Esophagus muscularis mucosa (tissue), 4 donors: ENCODE results near the gene FAT1. TPM values are rescaled to one million over a fixed set of nuclear protein-coding genes. Genes with fewer than 3 reads are reported as not detected.
A peak's percentile ranks its signal among the peaks of the same experiment; 100 is the strongest.

Experiments
- DNase-seq: peaks from one replicate; pipeline ENCODE4 v3.0.0-alpha.2; 2017; ENCODE audit errors: extremely low spot score
- H3K27ac ChIP-seq, 4 donors: fragments of 200-600 bp; sonication (generic); replicated peaks in 1 of 4; 1 replicate in 3 of 4; 2 replicates in 1 of 4; pipeline ENCODE4 v1.5.1; 2016 to 2019; ENCODE audit warnings: mild to moderate bottlenecking in 1 of 4
- H3K27me3 ChIP-seq, 4 donors: fragments of 200-600 bp; sonication (generic); one replicate each; pipeline versions ENCODE4 v1.5.1 to v1.6.0; 2016 to 2019
- H3K36me3 ChIP-seq, 4 donors: fragments of 200-600 bp; sonication (generic); one replicate each; pipeline ENCODE4 v1.5.1; 2016 to 2019
- H3K4me1 ChIP-seq, 4 donors: fragments of 200-600 bp; sonication (generic); one replicate each; pipeline ENCODE4 v1.5.1; 2016 to 2019
- H3K4me3 ChIP-seq, 4 donors: fragments of 200-600 bp; sonication (generic); 1 replicate in 2 of 4; 2 replicates in 2 of 4; pipeline ENCODE4 v1.5.1; 2016 to 2019; ENCODE audit warnings: mild to moderate bottlenecking in 4 of 4, moderate library complexity in 1 of 4
- H3K9me3 ChIP-seq, 4 donors: fragments of 200-600 bp; sonication (generic); 1 replicate in 3 of 4; 2 replicates in 1 of 4; pipeline ENCODE4 v1.5.1; 2016 to 2019
- EP300 ChIP-seq: sonication (generic); formaldehyde crosslinking; IDR thresholded peaks from one replicate; pipeline ENCODE4 v1.6.1; 2017; ENCODE audit warnings: antibody characterized with exemption
- POLR2A ChIP-seq: fragments of 450-650 bp; IDR thresholded peaks from one replicate; pipeline ENCODE4 v1.6.1; 2017; ENCODE audit warnings: antibody characterized with exemption, moderate library complexity, mild to moderate bottlenecking, low read depth
- POLR2AphosphoS5 ChIP-seq, 2 donors: sonication (generic); formaldehyde crosslinking; IDR thresholded peaks; one replicate each; pipeline ENCODE4 v1.6.1; 2017; ENCODE audit warnings: antibody characterized with exemption in 2 of 2
- WGBS: methylation state at CpG from one replicate; pipeline ENCODE4 v1.1.5; 2018; 5-methylcytosine and 5-hydroxymethylcytosine counted together
- intact Hi-C: fragments of 100-400 bp; cut with DNase I; formaldehyde crosslinking; loops from one replicate; pipeline ENCODE4 v1.15.1; 2023
- total RNA-seq, 4 donors: library from RNA; depleted of rRNA; stranded (reverse); fragments of >200 nt; gene quantifications; one replicate each; pipeline versions ENCODE4 v1.1.0 to v1.2.1, GENCODE V29; 2016
- TF ChIP-seq, protein P1 (sequence below), 3 experiments: fragments of 200-600 bp in 2 of 3; fragments of 450-650 bp in 1 of 3; sonication (generic) in 2 of 3; IDR thresholded peaks; one replicate each; pipeline ENCODE4 v1.5.1; 2017 to 2019; ENCODE audit warnings: antibody characterized with exemption in 3 of 3, mild to moderate bottlenecking in 2 of 3, moderate library complexity in 1 of 3

FAT1 gene
- total RNA-seq, 4 donors from 2014 or later: 145 to 244 (median 200) TPM

DNA sequence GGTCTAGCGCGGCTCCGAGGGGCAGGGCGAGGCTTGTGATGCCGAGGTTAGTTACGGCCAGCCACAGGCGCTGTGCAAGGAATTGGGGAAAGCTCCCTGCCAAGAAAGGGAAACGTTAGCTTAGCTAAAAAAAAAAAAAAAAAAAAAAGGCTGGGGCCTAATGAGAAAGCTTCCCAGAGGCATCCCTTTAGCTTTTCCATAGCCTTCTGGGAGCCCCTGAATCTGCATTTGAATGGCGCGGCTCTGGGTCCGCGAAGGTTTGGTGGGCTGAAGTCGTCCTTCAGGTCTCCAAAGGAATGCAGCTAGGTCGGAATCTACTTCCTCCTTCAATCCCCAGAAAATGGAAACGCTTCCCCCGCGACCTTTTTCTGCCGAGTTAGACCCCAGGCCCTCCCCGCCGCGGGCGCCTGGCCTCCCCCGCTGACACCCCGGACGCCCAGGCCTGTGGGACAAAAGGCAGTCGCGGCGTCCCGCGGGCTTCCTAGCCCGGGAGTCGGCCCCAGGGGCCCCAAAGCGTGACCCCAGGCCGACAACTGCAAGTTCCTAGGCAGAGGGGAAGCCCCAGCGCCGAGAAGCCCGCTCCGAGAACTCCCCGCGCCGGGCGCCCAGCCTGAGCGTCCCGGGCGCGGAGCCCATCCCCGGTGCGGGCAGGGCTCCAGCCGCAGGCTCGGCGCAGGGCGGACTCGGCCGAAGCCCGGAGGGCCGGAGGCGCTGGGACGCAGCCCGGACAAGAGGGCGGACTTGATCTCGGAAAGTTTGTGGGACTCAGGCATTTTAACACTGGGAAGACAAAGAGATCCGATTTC, 605 bp upstream of the FAT1 start:
- Histone ChIP-seq H3K4me3 (peak overlapping the region; percentile 76 to 97 (median 86)), H3K9me3 (peaks cover 0 to 8% (median 0%) of the 10 kb centered on the region in 4 donors), H3K27ac (peak overlapping the region; percentile 92 to 97 (median 95)), H3K36me3 (no peaks in the 10 kb centered on the region), H3K4me1 (peaks cover 0 to 54% (median 35%) of the 10 kb centered on the region in 4 donors), H3K27me3 (peaks cover 0 to 12% (median 2%) of the 10 kb centered on the region in 4 donors)
- TF ChIP-seq POLR2AphosphoS5 (IDR thresholded peaks at IDR 0.05): no peak
- TF ChIP-seq POLR2A: no peak
- TF ChIP-seq, protein P1, sequence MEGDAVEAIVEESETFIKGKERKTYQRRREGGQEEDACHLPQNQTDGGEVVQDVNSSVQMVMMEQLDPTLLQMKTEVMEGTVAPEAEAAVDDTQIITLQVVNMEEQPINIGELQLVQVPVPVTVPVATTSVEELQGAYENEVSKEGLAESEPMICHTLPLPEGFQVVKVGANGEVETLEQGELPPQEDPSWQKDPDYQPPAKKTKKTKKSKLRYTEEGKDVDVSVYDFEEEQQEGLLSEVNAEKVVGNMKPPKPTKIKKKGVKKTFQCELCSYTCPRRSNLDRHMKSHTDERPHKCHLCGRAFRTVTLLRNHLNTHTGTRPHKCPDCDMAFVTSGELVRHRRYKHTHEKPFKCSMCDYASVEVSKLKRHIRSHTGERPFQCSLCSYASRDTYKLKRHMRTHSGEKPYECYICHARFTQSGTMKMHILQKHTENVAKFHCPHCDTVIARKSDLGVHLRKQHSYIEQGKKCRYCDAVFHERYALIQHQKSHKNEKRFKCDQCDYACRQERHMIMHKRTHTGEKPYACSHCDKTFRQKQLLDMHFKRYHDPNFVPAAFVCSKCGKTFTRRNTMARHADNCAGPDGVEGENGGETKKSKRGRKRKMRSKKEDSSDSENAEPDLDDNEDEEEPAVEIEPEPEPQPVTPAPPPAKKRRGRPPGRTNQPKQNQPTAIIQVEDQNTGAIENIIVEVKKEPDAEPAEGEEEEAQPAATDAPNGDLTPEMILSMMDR (IDR thresholded peaks at IDR 0.05): no peak
- TF ChIP-seq EP300: no peak
- peak; percentile 92 for DNase-seq
- WGBS: under 1% methylated on average over 29 of the region's 62 CpGs
- intact Hi-C loops: loop anchor here (2.0 to 10.0 kb wide), 2 partner anchors 55 to 221 kb away; no protein-coding TSS in a partner anchor

DNA sequence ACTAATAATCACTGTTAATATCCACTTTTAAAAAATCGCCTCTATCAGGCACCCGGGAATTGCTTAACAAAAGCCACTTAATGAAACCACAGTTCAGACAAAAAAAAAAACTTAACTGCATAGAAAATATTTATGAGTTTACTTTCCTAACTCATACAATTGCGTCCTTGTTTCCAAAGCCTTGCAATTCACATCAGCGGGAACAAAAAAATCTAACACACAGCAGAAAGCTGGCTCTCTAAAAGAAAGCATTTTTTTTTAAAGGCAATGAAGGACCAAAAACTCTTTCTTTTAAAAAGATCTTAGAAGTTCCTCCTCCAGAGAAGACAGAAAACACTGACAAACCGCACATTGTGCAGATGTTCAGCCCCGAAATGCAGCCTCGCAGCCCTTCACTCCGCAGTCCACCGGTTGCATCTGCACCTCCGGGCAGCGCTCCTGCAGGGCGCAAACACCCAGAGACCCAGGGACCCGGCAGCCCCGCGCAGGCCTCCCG, 812 bp downstream of the FAT1 start:
- Histone ChIP-seq H3K4me1 (peaks cover 0 to 51% (median 33%) of the 10 kb centered on the region in 4 donors), H3K4me3 (peak overlapping the region; percentile 76 to 97 (median 86)), H3K9me3 (peaks cover 0 to 8% (median 0%) of the 10 kb centered on the region in 4 donors), H3K27me3 (peaks cover 0 to 12% (median 2%) of the 10 kb centered on the region in 4 donors), H3K27ac (peak overlapping the region; percentile 92 to 97 (median 95)), H3K36me3 (no peaks in the 10 kb centered on the region)
- WGBS: 1% methylated on average over 16 of the region's 16 CpGs
- TF ChIP-seq POLR2AphosphoS5 (IDR thresholded peaks at IDR 0.05) (peak in 1 of 2 donors; percentile 5), POLR2A (no peak), EP300 (no peak)
- TF ChIP-seq, protein P1 (IDR thresholded peaks at IDR 0.05): no peak
- DNase-seq: no peak
- intact Hi-C loops: loop anchor here (10.0 kb wide), 1 partner anchor 222 kb away; no protein-coding TSS in a partner anchor

DNA sequence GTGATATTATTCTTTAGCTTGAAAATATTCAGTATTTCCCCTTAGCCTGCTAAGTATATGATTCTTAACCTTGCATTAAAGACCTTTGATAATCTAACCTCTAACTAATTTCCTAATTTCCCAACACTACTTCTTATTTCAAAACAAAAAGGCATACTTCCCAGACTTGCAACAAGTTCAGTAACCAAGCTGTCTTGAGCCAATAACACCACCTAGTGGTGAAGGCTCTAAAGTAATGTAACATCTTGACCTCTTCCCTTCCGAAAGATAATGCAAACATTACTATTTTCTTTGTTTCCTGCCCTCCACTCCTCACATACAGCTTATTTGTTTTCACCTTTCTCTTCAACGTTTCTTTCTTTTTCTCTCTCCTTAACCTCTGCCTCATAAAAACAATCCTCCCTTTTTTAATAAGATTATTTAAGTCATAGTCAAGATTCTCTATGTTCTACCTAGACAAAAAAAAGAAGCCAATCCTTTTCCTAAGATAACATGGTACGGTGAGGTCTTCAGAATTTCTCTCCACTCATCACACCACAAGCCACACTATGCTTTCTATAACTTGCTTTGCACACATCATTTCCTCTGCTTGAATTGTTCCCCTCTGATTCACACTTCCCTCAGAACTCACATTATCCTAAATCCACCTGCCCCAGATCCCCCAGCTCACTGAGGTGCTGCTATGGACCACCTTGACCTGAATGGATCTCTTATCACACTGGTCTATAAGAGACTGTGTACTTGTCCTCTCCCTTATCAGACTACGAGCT, 3.5 kb downstream of the FAT1 start:
- intact Hi-C loops: loop anchor here (10.0 kb wide), 1 partner anchor 225 kb away; no protein-coding TSS in a partner anchor
- Histone ChIP-seq H3K4me3 (no peak overlapping the region), H3K27ac (no peak overlapping the region), H3K4me1 (peaks cover 3 to 43% (median 29%) of the 10 kb centered on the region in 4 donors), H3K9me3 (peaks cover 0 to 8% (median 0%) of the 10 kb centered on the region in 4 donors), H3K36me3 (no peaks in the 10 kb centered on the region), H3K27me3 (peaks cover 0 to 12% (median 2%) of the 10 kb centered on the region in 4 donors)
- TF ChIP-seq POLR2AphosphoS5 (IDR thresholded peaks at IDR 0.05) (no peak), EP300 (no peak)
- TF ChIP-seq, protein P1 (IDR thresholded peaks at IDR 0.05): peak; percentile 7 to 40 (median 12)
- DNase-seq: no peak
- 83% methylated on average over 4 of the region's 4 CpGs for WGBS

DNA sequence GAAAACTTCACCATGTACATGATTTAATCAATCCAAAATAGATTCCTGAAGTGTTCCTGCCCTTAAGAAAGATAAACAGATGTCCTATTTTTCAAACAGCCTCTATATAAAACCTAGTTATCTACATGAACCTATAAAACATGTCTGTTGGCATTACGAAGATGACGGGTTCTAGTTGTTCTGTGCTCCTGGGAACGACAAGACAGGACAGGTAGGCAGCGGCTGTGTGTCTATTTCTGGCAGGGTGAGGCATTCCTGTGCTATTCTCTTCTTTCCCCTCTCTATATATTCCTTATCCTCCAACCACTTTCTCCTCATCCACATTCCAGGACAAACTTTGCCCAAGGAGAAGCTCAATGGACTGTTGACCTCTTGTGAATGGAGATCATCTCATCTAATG, 6.1 kb downstream of the FAT1 start:
- Histone ChIP-seq H3K4me3 (no peak overlapping the region), H3K9me3 (peaks cover 0 to 8% (median 0%) of the 10 kb centered on the region in 4 donors), H3K27ac (no peak overlapping the region), H3K36me3 (no peaks in the 10 kb centered on the region), H3K27me3 (no peaks in the 10 kb centered on the region), H3K4me1 (peaks cover 5 to 43% (median 27%) of the 10 kb centered on the region in 4 donors)
- no peak for DNase-seq
- intact Hi-C loops: no loop called here
- 80% methylated on average over 4 of the region's 4 CpGs for WGBS
- no peak for TF ChIP-seq POLR2A
- no peak for TF ChIP-seq EP300

DNA sequence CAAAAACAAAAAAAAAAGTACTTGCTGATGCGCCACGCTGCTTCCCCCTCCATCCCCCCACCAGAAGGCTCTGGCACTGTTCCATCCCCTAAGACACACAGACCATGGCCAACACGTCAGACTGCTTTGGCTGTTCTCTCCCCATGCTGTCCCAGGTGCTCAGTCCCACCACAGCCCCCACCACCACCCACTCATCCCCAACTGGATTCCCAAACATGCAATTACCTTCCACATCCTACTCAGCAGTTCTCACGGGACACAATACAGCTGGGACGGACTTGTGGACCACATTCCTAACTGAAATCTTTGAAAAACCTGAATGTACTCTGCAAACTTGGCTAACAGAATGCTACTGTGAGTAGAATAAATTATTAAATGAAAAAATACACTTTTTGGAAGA, 8.6 kb downstream of the FAT1 start:
- Histone ChIP-seq H3K9me3 (peaks cover 0 to 7% (median 0%) of the 10 kb centered on the region in 4 donors), H3K27me3 (no peaks in the 10 kb centered on the region), H3K4me1 (peaks cover 9 to 30% (median 19%) of the 10 kb centered on the region in 4 donors), H3K36me3 (no peaks in the 10 kb centered on the region), H3K27ac (no peak overlapping the region), H3K4me3 (no peak overlapping the region)
- no peak for DNase-seq
- intact Hi-C loops: no loop called here
- WGBS: 72% methylated on average over 5 of the region's 5 CpGs
- TF ChIP-seq EP300 (no peak), POLR2A (no peak), POLR2AphosphoS5 (IDR thresholded peaks at IDR 0.05) (no peak)
- TF ChIP-seq, protein P1 (IDR thresholded peaks at IDR 0.05): no peak
